GM19025 (cell line): ENCODE data around the gene PCDHGB4.
"Not testable (repeated sequence)": the region's sequence is repeated elsewhere in the genome, so short reads cannot be mapped to it uniquely, and the experiment has no call there.

ENCODE experiments used
- ATAC-seq: cut with Tn5 transposase; IDR thresholded peaks from one replicate; pipeline ENCODE4 v1.9.1; 2021; ENCODE audit warnings: mild to moderate bottlenecking, low read depth, moderate library complexity; ENCODE audit not compliant: unreplicated experiment

The PCDHGB4 gene

DNA sequence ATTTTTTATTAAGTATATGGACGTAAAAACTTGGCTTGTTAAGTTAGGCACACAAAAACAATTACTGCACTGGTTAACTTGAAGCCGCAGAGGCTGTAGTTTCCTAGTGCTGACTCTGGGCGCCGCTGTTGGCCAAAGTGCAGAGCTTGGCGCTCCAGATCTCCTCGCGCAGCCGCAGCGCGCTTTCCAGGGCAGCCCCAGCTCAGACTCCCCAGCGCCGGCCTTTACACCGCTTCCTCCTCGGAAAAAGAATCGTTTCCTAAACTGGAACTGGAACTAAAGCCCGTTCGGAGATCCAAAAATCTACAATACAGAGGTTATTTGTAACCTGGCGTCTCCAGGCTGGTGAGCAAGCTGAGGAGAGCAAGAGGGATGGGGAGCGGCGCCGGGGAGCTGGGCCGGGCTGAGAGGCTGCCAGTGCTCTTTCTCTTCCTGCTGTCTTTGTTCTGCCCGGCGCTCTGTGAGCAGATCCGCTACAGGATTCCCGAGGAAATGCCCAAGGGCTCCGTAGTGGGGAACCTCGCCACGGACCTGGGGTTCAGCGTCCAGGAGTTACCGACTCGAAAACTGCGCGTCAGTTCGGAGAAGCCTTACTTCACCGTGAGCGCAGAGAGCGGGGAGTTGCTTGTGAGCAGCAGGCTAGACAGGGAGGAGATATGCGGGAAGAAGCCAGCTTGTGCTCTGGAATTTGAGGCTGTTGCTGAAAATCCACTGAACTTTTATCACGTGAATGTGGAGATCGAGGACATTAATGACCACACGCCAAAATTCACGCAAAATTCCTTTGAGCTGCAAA lies 10.5 kb downstream of the PCDHGB4 start, which contains the start of gene PCDHGB5:
TSS of gene PCDHGB5 (plus strand) at position 192 of the 796 bp plus-strand sequence. CDS start at position 373, 181 bp downstream.
- ATAC-seq = peak; percentile 93

DNA sequence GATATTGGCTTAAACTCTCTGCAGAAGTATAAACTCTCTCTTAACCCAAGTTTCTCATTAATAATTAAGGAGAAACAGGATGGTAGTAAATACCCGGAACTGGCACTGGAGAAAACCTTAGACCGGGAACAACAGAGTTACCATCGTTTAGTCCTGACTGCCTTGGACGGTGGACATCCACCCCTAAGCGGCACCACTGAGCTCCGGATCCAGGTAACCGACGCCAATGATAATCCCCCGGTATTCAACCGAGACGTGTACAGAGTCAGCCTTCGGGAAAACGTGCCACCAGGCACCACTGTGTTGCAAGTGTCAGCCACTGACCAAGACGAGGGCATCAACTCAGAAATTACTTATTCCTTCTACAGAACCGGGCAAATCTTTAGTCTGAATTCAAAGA lies 11.1 kb downstream of the PCDHGB4 start:
- no peak for ATAC-seq

DNA sequence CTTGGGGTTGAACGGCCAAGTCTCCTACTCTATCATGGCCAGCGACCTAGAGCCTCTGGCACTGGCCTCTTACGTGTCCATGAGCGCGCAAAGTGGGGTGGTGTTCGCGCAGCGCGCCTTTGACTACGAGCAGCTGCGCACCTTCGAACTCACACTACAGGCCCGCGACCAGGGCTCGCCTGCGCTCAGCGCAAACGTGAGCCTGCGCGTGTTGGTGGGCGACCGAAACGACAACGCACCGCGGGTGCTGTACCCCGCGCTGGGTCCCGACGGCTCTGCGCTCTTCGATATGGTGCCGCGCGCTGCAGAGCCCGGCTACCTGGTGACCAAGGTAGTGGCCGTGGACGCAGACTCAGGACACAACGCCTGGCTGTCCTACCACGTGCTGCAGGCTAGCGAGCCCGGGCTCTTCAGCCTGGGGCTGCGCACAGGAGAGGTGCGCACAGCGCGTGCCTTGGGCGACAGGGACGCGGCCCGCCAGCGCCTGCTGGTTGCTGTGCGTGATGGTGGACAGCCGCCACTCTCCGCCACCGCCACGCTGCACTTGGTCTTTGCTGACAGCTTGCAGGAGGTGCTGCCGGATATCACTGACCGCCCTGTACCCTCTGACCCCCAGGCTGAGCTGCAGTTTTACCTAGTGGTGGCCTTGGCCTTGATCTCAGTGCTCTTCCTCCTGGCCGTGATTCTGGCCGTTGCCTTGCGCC lies 12.2 kb downstream of the PCDHGB4 start:
- ATAC-seq = no peak

DNA sequence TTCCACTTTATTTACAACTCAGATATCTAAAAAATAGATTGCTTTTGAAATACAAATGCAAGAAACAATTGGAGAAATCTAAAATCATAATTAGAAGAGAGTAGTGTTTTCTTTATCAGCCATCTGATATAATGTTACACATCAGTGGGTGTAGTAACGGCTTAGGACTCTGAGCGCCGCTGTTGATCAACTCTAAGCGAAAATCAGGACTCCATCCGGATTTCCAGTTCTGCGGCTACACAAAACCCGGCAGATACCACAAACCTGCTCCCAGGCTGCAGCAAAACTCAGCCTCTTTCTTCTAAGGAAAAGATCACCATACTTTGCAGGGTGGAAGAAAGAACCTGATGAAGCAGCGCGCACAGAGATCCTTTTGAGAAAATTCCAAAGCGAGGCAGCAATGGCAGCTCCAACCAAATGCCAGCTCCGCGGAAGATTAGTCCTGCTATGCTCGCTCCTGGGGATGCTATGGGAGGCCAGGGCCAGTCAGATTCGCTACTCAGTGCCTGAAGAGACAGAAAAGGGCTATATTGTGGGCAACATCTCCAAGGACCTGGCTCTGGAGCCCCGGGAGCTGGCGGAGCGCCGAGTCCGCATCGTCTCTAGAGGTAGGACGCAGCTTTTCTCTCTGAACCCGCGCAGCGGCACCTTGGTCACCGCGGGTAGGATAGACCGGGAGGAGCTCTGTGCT lies 15.2 kb downstream of the PCDHGB4 start, which contains the start of gene PCDHGA9:
TSS of gene PCDHGA9 (plus strand) at position 226 of the 691 bp plus-strand sequence. CDS start at position 401, 175 bp downstream.
- no peak for ATAC-seq

DNA sequence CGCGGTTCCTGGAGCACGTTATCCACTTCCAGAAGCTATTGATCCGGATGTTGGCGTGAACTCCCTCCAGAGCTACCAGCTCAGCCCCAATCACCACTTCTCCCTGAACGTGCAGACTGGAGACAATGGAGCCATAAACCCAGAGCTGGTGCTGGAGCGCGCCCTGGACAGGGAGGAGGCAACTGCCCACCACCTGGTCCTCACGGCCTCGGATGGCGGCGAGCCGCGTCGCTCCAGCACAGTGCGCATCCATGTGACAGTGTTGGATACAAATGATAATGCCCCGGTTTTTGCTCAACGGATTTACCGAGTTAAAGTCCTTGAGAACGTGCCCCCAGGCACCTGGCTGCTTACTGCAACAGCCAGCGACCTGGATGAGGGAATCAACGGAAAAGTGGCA lies 15.9 kb downstream of the PCDHGB4 start:
- no peak for ATAC-seq

DNA sequence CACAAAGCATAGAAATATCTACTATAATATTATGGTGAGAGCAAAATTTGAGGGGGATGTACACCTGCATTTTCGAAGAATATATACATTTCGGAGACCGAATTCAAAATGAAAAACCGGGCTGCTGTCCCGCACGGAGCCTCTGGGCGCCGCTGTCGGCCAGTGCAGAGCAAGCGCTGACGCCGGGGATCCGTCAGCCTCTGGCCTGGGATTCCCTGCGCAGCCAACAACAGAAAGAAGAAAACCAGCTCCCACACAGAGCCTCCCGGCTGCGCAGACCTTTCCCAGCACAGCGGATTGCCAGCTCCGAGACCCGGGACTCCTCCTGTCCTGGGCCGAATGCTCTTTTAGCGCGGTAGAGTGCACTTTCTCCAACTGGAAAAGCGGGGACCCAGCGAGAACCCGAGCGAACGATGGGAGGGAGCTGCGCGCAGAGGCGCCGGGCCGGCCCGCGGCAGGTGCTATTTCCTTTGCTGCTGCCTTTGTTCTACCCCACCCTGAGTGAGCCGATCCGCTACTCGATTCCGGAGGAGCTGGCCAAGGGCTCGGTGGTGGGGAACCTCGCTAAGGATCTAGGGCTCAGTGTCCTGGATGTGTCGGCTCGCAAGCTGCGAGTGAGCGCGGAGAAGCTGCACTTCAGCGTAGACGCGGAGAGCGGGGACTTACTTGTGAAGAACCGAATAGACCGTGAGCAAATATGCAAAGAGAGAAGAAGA lies 20.4 kb downstream of the PCDHGB4 start, which contains the start of gene PCDHGB6:
TSS of gene PCDHGB6 (plus strand) at position 232 of the 716 bp plus-strand sequence. CDS start at position 414, 182 bp downstream.
- ATAC-seq = peak; percentile 90

DNA sequence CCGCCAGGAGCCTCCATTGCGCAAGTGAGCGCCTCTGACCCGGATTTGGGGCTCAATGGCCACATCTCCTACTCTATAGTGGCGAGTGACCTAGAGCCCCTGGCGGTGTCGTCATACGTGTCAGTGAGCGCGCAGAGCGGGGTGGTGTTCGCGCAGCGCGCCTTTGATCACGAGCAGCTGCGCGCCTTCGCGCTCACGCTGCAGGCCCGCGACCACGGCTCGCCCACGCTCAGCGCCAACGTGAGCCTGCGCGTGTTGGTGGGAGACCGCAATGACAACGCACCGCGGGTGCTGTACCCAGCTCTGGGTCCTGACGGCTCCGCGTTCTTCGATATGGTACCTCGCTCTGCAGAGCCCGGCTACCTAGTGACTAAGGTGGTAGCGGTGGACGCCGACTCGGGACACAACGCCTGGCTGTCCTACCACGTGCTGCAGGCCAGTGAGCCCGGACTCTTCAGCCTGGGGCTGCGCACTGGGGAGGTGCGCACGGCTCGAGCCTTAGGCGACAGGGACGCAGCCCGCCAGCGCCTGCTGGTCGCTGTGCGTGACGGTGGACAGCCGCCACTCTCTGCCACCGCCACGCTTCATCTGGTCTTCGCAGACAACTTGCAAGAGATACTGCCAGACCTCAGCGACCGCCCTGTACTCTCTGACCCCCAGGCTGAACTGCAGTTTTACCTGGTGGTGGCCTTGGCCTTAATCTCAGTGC lies 22.3 kb downstream of the PCDHGB4 start:
- ATAC-seq = no peak

DNA sequence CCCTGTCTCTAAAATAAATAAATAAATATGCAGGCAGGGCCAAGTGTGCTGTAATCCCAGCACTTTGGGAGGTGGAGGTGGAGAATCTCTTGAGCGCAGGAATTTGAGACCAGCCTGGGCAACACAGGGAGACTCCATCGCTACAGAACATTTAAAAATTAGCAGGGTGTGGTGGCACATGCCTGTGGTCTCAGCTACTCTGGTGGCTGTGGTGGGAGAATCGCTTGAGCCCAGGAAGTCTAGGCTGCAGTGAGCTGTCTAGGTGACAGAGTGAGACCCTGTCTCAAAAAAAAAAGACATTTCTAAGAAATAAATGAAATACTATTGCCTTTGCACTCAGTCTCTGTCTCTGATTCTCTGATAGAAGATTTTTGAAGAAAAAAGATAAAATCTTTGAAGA lies 24.1 kb downstream of the PCDHGB4 start:
- no peak for ATAC-seq

DNA sequence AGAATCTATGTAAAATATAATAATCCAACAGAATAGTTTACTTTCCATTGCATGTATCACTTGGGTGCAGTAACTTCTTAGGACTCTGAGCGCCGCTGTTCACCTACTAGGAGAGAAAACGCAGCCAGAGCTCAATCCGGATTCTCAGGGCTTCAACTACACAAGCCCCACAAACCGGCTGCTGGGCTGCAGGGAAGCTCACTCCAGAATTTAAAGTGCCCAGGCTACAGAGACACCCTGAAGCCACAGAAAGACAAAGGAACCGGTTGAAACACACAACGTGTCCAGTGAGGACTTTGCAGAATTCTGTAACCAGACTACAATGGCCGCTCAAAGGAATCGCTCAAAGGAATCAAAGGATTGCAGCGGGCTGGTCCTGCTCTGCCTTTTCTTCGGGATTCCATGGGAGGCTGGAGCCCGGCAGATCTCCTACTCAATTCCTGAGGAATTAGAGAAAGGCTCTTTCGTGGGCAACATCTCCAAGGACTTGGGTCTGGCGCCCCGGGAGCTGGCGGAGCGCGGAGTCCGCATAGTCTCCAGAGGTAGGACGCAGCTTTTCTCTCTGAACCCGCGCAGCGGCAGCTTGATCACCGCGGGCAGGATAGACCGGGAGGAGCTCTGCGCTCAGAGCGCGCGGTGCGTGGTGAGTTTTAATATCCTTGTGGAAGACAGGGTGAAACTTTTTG lies 25.5 kb downstream of the PCDHGB4 start, which contains the start of gene PCDHGA10:
TSS of gene PCDHGA10 (plus strand) at position 134 of the 686 bp plus-strand sequence. CDS start at position 323, 189 bp downstream.
- no peak for ATAC-seq

DNA sequence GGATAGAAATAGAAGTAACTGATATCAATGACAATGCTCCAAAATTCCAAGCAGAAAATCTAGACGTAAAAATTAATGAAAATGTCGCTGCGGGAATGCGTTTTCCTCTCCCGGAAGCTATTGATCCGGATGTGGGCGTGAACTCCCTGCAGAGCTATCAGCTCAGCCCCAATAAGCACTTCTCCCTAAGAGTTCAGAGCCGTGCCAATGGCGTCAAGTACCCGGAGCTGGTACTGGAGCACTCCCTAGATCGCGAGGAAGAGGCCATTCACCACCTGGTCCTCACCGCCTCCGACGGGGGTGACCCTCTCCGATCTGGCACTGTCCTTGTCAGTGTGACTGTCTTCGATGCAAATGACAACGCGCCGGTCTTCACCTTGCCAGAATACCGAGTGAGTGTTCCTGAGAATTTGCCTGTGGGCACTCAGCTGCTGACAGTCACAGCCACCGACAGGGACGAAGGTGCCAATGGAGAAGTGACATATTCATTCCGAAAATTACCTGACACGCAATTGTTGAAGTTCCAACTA lies 26.1 kb downstream of the PCDHGB4 start:
- no peak for ATAC-seq

DNA sequence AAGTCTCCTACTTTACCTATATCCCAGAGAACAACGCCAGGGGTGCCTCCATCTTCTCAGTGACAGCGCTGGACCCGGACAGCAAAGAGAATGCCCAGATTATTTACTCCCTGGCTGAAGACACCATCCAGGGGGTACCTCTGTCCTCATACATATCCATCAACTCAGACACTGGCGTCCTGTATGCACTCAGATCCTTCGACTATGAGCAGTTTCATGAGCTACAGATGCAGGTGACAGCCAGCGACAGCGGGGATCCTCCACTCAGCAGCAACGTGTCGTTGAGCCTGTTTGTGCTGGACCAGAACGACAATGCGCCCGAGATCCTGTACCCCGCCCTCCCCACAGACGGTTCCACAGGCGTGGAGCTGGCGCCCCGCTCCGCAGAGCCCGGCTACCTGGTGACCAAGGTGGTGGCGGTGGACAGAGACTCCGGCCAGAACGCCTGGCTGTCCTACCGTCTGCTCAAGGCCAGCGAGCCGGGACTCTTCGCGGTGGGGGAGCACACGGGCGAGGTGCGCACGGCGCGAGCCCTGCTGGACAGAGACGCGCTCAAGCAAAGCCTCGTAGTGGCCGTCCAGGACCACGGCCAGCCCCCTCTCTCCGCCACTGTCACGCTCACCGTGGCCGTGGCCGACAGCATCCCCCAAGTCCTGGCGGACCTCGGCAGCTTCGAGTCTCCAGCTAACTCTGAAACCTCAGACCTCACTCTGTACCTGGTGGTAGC lies 27.2 kb downstream of the PCDHGB4 start:
- ATAC-seq = not testable (repeated sequence)

DNA sequence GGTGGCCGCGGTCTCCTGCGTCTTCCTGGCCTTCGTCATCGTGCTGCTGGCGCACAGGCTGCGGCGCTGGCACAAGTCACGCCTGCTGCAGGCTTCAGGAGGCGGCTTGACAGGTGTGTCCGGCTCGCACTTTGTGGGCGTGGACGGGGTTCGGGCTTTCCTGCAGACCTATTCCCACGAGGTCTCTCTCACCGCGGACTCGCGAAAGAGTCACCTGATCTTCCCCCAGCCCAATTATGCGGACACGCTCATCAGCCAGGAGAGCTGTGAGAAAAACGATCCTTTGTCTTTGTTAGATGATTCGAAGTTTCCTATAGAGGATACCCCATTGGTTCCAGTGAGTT lies 27.7 kb downstream of the PCDHGB4 start:
- ATAC-seq = not testable (repeated sequence)

DNA sequence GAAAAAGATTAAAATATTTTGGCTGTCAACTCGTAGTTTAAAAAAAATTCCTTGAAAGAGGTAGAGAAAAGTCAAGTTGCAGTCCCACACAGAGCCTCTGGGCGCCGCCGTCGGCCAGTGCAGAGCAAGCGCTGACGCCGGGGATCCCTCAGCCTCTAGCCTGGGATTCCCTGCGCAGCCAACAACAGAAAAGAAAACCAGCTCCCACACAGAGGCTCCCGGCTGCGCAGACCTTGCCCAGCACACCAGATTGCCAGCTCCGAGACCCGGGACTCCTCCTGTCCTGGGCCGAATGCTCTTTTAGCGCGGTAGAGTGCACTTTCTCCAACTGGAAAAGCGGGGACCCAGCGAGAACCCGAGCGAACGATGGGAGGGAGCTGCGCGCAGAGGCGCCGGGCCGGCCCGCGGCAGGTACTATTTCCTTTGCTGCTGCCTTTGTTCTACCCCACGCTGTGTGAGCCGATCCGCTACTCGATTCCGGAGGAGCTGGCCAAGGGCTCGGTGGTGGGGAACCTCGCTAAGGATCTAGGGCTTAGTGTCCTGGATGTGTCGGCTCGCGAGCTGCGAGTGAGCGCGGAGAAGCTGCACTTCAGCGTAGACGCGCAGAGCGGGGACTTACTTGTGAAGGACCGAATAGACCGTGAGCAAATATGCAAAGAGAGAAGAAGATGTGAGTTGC lies 30.1 kb downstream of the PCDHGB4 start, which contains the start of gene PCDHGB7:
TSS of gene PCDHGB7 (plus strand) at position 184 of the 679 bp plus-strand sequence. CDS start at position 367, 183 bp downstream.
- ATAC-seq = peak; percentile 68

DNA sequence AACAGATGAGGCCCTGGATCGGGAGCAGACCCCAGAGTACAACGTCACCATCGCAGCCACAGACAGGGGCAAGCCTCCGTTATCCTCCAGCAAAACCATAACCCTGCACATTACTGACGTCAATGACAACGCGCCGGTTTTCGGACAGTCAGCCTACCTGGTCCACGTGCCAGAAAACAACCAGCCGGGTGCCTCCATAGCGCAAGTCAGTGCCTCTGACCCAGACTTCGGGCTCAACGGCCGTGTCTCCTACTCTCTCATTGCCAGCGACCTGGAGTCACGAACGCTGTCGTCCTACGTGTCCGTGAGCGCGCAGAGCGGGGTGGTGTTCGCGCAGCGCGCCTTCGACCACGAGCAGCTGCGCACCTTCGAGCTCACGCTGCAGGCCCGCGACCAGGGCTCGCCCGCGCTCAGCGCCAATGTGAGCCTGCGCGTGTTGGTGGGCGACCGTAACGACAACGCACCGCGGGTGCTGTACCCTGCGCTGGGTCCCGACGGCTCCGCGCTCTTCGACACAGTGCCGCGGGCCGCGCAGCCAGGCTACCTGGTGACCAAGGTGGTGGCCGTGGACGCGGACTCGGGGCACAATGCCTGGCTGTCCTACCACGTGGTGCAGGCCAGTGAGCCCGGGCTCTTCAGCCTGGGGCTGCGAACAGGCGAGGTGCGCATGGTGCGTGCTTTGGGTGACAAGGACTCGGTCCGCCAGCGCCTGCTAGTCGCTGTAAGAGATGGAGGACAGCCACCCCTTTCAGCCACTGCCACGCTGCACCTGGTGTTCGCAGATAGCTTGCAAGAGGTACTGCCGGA lies 31.8 kb downstream of the PCDHGB4 start:
- ATAC-seq = no peak

DNA sequence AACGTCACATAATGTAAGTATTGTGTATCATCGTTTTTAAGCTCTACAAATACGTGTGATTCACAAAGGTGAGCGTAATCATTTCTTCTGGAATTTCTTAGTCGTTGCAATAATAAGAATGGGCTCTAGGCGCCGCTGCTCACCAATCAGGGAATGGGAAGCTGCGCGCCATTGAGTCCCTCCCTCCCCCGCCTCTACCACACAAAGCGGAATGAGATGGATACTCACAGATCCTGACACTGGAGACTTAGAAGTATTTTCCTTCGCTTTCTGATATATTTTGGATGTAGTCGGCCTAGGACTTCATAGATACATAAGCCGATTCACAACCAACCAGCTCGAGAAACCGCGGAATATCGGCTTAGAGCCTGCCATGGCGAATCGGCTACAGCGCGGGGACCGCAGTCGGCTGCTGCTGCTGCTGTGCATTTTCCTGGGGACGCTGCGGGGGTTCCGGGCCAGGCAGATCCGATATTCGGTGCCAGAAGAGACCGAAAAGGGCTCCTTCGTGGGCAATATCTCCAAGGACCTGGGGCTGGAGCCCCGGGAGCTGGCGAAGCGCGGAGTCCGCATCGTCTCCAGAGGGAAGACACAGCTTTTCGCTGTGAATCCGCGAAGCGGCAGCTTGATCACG lies 33.5 kb downstream of the PCDHGB4 start, which contains the start of gene PCDHGA11:
TSS of gene PCDHGA11 (plus strand) at position 197 of the 634 bp plus-strand sequence. CDS start at position 374, 177 bp downstream.
- no peak for ATAC-seq

DNA sequence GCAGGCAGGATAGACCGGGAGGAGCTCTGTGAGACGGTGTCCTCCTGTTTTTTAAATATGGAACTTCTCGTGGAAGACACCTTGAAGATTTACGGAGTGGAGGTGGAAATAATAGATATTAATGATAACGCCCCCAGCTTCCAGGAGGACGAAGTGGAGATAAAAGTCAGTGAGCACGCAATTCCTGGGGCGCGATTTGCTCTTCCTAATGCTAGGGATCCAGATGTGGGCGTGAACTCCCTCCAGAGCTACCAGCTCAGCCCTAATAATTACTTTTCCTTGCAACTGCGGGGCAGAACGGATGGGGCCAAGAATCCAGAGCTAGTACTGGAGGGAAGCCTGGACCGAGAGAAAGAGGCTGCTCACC lies 34.0 kb downstream of the PCDHGB4 start:
- no peak for ATAC-seq
